Measurements from ENCODE around the gene ASS1.

Gene ASS1

GRCh38 chr9:130477564-130477963 lies 32.8 kb downstream of the ASS1 start:
- no peak for FAIRE-seq

- FAIRE-seq = no peak
Observed at GRCh38 chr9:130478152-130478551, 33.4 kb downstream of the ASS1 start.

- no peak for FAIRE-seq
Observed at GRCh38 chr9:130478736-130479575, 34.2 kb downstream of the ASS1 start.

GRCh38 chr9:130479587-130479986 lies 34.8 kb downstream of the ASS1 start:
- FAIRE-seq = no peak

- no peak for FAIRE-seq
Observed at GRCh38 chr9:130480673-130481072, 35.9 kb downstream of the ASS1 start.

GRCh38 chr9:130482463-130482862 lies 37.7 kb downstream of the ASS1 start:
- no peak for FAIRE-seq

- no peak for FAIRE-seq
Observed at GRCh38 chr9:130483371-130483971, 38.7 kb downstream of the ASS1 start.

- FAIRE-seq = no peak
Observed at GRCh38 chr9:130484362-130485072, 39.8 kb downstream of the ASS1 start.

- FAIRE-seq = no peak
Observed at GRCh38 chr9:130486103-130486502, 41.3 kb downstream of the ASS1 start.

GRCh38 chr9:130487500-130487899 lies 42.7 kb downstream of the ASS1 start:
- FAIRE-seq = no peak

GRCh38 chr9:130488621-130489330 lies 44.0 kb downstream of the ASS1 start:
- no peak for FAIRE-seq

GRCh38 chr9:130490981-130491380 lies 46.2 kb downstream of the ASS1 start:
- no peak for FAIRE-seq

- FAIRE-seq = no peak
Observed at GRCh38 chr9:130491830-130492482, 47.2 kb downstream of the ASS1 start.

- FAIRE-seq = no peak
Observed at GRCh38 chr9:130493021-130493420, 48.3 kb downstream of the ASS1 start.

GRCh38 chr9:130493476-130493875 lies 48.7 kb downstream of the ASS1 start:
- FAIRE-seq = no peak

- no peak for FAIRE-seq
Observed at GRCh38 chr9:130495067-130495466, 50.3 kb downstream of the ASS1 start.

GRCh38 chr9:130497139-130497538 lies 52.4 kb downstream of the ASS1 start:
- FAIRE-seq = no peak

GRCh38 chr9:130498298-130498917 lies 53.6 kb downstream of the ASS1 start:
- no peak for FAIRE-seq

GRCh38 chr9:130498918-130499698 lies 54.3 kb downstream of the ASS1 start:
- no peak for FAIRE-seq

GRCh38 chr9:130499804-130500263 lies 55.1 kb downstream of the ASS1 start:
- FAIRE-seq = no peak
